ENCODE measurements around the gene SLC29A4.
"Not testable (repeated sequence)": the region's sequence is repeated elsewhere in the genome, so short reads cannot be mapped to it uniquely, and the experiment has no call there.

Gene SLC29A4

DNA sequence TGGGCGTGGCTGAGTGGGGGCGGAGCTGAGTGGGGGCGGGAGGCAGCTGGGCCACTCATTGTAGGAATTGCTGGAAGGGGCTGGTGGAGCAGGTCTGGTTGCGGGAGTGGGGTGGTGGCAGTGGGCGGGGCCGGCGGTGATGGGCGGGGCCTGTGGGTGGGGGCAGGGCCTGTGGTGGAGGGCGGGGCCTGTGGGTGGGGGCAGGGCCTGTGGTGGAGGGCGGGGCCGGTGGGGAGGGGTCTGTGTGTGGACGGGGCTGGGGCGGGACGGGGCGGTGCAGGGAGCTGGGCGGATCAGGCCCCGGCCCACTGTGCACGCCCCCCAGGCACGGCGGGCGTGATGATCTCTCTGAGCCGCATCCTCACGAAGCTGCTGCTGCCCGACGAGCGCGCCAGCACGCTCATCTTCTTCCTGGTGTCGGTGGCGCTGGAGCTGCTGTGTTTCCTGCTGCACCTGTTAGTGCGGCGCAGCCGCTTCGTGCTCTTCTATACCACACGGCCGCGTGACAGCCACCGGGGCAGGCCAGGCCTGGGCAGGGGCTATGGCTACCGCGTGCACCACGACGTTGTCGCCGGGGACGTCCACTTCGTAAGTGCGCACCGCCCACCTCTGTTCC, 14.0 kb downstream of the SLC29A4 start:
- DNase-seq = no peak

GRCh38 chr7:5300366-5300765, 17.6 kb downstream of the SLC29A4 start:
- no peak for DNase-seq

GRCh38 chr7:5302577-5302976, 19.8 kb downstream of the SLC29A4 start:
- no peak for DNase-seq

- no peak for DNase-seq
Observed at GRCh38 chr7:5303061-5303460, 20.3 kb downstream of the SLC29A4 start.

DNA sequence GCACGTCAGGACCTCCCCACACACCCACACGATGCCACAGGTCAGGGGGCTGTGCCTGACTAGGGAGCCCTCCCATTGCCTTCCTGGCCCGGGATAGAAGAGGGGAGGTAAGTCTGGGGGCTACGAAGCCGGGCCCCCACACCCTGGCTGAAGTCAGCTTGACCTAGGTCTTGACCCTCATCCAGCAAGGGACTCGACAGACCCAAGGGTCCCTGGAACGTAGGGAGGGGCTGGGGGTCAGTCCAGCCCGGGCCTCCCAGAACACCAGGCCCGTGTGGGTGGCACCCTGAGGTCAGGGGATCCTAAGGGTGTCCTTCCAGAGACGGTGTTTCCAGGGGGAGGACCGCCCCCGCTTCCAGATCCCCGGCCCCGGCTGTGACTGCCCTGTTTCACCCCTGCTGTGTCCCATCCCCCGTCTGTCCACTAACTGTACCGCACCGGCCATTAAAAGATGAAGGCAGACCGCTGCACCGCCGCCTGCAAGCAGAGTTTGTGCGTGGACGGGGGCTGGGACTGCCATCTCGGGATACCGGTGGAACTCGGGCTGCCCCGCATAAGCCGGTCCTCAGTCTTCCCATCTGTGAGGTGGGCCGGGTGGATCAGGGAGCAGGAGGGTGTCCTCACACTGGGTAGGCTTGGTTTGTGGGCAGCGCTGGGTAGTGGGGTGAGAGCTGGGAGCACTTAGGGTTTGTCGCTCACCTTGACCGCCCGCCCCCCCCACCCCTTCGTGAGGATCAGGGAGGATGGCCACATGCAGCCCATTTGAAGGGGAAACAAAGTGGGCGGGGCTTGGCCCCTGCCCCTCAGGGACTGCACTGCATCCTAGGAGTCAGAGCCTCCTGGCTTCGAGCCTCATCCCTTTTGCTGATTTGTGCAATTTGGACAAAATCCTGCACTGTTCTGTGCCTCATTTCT, 21.1 kb downstream of the SLC29A4 start:
- DNase-seq = no peak

DNA sequence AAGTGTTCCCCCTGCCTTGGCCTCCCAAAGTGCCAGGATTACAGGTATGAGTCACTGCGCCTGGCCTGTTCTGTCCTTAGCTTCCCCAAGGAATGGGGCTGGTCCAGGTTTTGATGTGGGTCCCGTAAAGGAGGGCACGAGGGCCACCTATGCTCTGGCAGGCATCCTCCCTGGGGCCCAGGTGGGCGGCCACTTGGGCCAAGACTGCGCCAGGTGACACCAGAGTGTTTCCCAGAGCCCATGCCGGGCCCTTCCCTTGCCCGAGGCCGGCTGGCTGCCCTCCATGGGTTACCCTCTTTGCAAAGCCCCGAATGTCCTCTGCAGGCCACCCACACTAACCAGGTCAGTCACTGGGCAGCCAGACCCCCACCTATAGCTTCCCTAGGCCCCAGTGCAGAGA, 22.3 kb downstream of the SLC29A4 start:
- not testable (repeated sequence) for DNase-seq

DNA sequence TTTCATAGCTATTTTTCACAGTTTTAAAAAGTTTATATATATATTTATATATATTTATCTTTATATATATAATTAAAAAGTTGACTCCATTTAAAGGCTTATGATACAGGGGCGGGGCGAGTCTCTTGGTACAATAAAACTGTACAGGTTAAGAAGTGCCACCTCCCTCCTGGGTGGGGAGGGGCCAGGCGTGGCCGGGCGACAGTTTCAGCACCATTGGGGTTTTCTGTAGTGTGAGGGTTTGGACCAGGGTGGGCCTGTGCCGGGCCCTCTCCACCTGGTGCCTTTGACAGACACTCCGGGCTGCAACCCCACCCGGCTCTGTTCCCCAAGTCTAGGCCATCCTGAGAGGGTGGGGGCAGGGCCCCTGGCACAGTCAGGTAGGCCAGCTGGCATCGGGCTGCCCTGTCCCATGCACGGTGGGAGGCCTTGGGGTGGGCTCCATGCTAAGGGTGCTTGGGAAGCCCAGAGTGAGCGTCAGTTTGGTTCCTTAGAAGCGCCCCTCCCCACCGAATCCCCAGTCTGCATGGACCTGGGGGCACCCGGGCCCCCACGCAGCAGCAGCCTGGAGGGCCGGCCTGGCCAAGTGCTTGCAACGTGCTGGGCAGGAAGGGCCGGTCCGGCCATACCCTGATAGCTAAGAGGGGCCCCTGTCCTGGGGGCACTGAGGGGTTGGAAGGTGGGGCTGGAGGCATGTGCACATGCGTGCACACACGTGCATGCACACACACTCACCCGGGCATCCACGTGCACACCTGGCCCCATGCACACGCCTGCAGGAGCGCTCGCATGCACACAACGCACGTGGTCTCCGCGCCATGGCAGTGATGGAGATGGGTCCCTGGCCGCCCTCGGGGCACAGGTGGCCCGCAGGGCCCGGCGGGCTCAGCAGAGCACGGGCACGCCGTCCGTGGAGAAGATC, 24.7 kb downstream of the SLC29A4 start:
- not testable (repeated sequence) for DNase-seq

- DNase-seq = no peak
Observed at GRCh38 chr7:5309146-5309545, 26.4 kb downstream of the SLC29A4 start.

GRCh38 chr7:5310822-5311405, 28.2 kb downstream of the SLC29A4 start:
- DNase-seq = no peak

- not testable (repeated sequence) for DNase-seq
Observed at GRCh38 chr7:5312276-5313070, 29.7 kb downstream of the SLC29A4 start.

GRCh38 chr7:5313076-5313885, 30.5 kb downstream of the SLC29A4 start:
- not testable (repeated sequence) for DNase-seq

DNA sequence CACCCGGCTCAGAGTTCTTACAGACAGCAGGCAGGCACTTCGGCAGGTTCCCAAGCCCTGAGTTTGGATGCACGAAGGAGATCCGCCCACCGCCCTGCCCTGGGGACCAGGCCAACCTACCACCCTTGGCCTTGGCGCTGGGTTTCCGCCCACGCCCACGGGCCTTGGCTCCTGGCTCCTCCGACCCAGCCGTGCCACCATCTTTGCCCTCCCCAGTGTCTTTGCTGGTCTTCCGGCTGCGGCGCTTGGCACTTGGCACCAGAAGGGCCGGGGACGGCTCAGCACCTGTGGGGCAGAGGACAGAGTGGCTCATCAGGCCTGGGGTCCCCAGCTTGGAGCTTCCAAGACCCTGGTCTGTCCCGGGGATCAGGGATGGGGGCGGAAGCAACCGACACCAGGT, 32.1 kb downstream of the SLC29A4 start:
- DNase-seq = no peak

DNA sequence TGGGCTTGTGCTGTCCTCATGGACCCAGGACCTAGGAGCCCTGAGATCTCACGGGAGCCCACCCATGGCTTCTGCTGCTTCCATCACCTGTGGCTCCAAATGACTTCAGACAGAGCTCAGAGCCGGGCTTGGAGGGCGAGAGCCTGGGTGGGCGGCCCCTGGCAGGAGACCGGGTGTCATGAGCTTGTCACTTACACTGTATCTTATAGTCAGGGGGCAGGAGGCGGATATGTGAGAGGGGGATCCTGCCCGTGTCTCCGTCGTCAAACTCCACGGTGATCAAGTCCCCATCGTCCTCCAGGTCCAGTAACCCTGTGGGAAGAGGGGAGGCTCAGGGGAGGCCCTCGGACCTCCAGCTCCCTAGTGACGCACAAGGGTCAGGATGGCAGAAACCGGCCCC, 33.0 kb downstream of the SLC29A4 start:
- DNase-seq = no peak

DNA sequence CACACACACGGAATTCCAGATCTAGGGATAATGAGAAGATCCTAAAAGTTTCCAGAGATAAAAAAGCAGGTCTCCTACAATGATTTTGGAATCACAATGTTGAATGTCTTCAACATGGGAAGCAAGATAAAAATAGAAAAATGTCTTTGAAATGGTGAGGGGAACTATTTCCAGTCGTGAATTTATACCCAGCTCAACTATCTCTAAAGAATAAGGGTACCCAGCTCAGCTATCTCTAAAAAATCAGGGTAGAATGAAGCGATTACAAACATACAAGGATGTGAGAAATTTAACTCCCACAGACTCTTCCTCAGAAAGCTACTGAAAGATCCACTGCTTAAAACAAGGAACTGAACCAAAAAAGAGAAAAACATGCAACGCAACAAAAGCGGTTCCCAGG, 35.9 kb downstream of the SLC29A4 start:
- not testable (repeated sequence) for DNase-seq

- no peak for DNase-seq
Observed at GRCh38 chr7:5320391-5320790, 37.6 kb downstream of the SLC29A4 start.

DNA sequence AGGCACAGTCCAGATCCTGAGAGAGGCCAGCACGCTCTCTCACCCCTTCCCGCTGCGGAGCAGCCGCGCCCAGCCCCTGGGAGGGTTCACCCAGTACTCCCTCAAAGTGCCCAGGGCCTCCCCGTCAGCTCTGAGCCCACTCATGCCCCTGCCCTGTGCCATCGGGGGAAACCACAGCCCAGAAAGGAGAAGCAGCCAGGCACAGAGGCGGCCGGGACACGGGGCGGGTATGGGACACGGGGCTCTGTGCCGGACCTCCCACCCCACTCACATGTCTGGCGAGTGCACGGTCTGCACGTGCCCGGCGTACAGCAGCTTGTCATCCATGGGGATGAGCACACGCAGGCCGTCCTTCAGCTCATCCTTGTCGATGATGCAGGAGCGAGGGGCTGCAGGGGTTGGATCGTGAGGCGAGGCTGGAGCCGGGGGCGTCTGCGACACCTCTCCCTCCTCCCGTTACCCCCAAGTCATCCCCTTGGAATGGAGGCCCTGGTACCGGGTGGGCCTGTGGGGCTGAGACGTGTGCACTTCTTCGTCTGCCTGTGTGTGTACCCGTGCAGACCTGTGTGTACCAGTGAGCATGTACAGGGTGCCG, 38.2 kb downstream of the SLC29A4 start:
- no peak for DNase-seq

DNA sequence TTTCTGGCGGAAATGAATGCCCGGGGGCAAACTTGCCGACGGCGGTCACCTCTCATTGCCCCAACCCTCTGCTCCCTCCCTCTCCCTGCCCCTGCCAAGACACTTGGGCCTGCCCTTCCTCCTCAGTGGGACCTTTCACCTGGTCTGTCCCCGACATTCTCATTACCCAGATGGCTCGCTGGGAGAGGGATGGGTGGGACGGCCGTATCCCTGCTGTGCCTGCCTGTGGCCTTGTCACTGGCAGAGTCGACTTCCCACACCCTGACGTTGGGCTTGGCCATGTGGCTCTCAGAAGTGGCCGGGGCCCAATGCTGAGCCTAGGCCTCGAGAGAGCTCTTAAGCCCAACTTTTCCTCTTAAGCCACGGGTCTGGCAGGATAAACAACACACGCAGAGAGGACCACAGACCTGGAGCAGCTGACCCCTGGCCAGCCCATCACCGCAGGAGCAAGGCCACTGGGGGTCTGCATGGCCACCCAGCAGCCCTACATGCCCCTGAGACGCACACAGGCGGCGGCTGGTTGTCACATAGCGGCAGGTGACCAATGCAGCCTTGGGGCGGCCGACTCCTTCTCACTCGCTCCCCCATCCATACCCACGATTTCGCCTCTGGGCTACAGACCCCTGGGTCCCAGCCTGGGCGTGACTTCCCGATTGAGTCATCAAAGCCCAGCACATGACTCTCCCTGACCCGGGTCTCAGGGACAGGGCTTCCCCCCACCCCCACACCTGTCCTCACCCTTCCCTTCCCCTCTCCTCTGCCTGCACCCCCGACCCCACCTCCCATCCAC, 40.1 kb downstream of the SLC29A4 start:
- no peak for DNase-seq

- not testable (repeated sequence) for DNase-seq
Observed at GRCh38 chr7:5323800-5324781, 41.3 kb downstream of the SLC29A4 start.

GRCh38 chr7:5324961-5325360, 42.2 kb downstream of the SLC29A4 start:
- DNase-seq = no peak
